Muscle of leg (tissue), 16 donors: ENCODE measurements around the gene SENP5. TPM values are rescaled to one million over a fixed set of nuclear protein-coding genes. Genes with fewer than 3 reads are reported as not detected.
"Not testable (repeated sequence)": the region's sequence is repeated elsewhere in the genome, so short reads cannot be mapped to it uniquely, and the experiment has no call there.

ENCODE experiments used
- DNase-seq: peaks from one replicate; pipeline ENCODE4 v3.0.0; 2013
- H3K27ac ChIP-seq: one replicate; pipeline ENCODE4 v1.5.1; 2013; ENCODE audit warnings: mild to moderate bottlenecking, low read length, control low read depth
- H3K27me3 ChIP-seq: one replicate; pipeline ENCODE4 v1.6.1; 2013; ENCODE audit warnings: low read length; ENCODE audit not compliant: control insufficient read depth, insufficient read depth
- H3K36me3 ChIP-seq: one replicate; pipeline ENCODE4 v1.6.1; 2013; ENCODE audit warnings: low read length; ENCODE audit not compliant: control insufficient read depth, insufficient read depth
- H3K4me1 ChIP-seq: one replicate; pipeline ENCODE4 v1.6.1; 2013; ENCODE audit warnings: low read length; ENCODE audit not compliant: control insufficient read depth, insufficient read depth
- H3K4me3 ChIP-seq: one replicate; pipeline ENCODE4 v1.5.1; 2013; ENCODE audit warnings: low read length, control low read depth
- H3K9me3 ChIP-seq: replicated peaks from 2 replicates; pipeline ENCODE4 v1.6.1; 2013; ENCODE audit warnings: low read depth, low read length; ENCODE audit not compliant: control insufficient read depth
- WGBS: methylation state at CpG from one replicate; pipeline ENCODE4 v1.1.5; 2013; ENCODE audit warnings: missing lambda C conversion rate; ENCODE audit not compliant: insufficient coverage; 5-methylcytosine and 5-hydroxymethylcytosine counted together
- long read RNA-seq, 11 donors: transcript quantifications; one replicate each; lab custom pipeline, GENCODE V29; 2026
- polyA plus RNA-seq, 8 donors: library from polyadenylated mRNA; unstranded; fragments of 120-200 nt; gene quantifications; one replicate each; pipeline versions ENCODE4 v1.2.1 to v1.2.3, GENCODE V29; 2013; ENCODE audit warnings: inconsistent platforms in 1 of 8, low replicate concordance in 1 of 8; ENCODE audit not compliant: insufficient read length in 8 of 8, insufficient read depth in 1 of 8
- total RNA-seq: library from RNA; stranded (reverse); fragments of 120-200 nt; gene quantifications from one replicate; pipeline ENCODE4 v1.2.4, GENCODE V29; 2013

The SENP5 gene, protein sequence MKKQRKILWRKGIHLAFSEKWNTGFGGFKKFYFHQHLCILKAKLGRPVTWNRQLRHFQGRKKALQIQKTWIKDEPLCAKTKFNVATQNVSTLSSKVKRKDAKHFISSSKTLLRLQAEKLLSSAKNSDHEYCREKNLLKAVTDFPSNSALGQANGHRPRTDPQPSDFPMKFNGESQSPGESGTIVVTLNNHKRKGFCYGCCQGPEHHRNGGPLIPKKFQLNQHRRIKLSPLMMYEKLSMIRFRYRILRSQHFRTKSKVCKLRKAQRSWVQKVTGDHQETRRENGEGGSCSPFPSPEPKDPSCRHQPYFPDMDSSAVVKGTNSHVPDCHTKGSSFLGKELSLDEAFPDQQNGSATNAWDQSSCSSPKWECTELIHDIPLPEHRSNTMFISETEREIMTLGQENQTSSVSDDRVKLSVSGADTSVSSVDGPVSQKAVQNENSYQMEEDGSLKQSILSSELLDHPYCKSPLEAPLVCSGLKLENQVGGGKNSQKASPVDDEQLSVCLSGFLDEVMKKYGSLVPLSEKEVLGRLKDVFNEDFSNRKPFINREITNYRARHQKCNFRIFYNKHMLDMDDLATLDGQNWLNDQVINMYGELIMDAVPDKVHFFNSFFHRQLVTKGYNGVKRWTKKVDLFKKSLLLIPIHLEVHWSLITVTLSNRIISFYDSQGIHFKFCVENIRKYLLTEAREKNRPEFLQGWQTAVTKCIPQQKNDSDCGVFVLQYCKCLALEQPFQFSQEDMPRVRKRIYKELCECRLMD
- 27.7 TPM for total RNA-seq
- 10 to 100 TPM; 13.6 to 22.9 (median 17.6) TPM for polyA plus RNA-seq
- long read RNA-seq, donor 1, full-length matches to known transcripts = 3 of 3 reads
- long read RNA-seq, donor 1, partial matches to known transcripts = 0 of 3 reads
- long read RNA-seq, donor 1, other reads (novel, unspliced or antisense) = 0 of 3 reads
- long read RNA-seq, donor 2 = 0 reads
- long read RNA-seq, donor 3, full-length matches to known transcripts = 2 of 8 reads
- long read RNA-seq, donor 3, partial matches to known transcripts = 6 of 8 reads
- long read RNA-seq, donor 3, other reads (novel, unspliced or antisense) = 0 of 8 reads
- long read RNA-seq, donor 4, partial matches to known transcripts = 0 of 1 reads
- long read RNA-seq, donor 4, other reads (novel, unspliced or antisense) = 0 of 1 reads
- long read RNA-seq, donor 5, full-length matches to known transcripts = 4 of 4 reads
- long read RNA-seq, donor 5, partial matches to known transcripts = 0 of 4 reads
- long read RNA-seq, donor 5, other reads (novel, unspliced or antisense) = 0 of 4 reads
- long read RNA-seq, donor 6, full-length matches to known transcripts = 2 of 2 reads
- long read RNA-seq, donor 6, partial matches to known transcripts = 0 of 2 reads
- long read RNA-seq, donor 6, other reads (novel, unspliced or antisense) = 0 of 2 reads
- long read RNA-seq, donor 7 = 0 reads
- long read RNA-seq, donor 8, full-length matches to known transcripts = 3 of 8 reads
- long read RNA-seq, donor 8, partial matches to known transcripts = 5 of 8 reads
- long read RNA-seq, donor 8, other reads (novel, unspliced or antisense) = 0 of 8 reads
- long read RNA-seq, donor 9, partial matches to known transcripts = 10 of 11 reads
- long read RNA-seq, donor 9, other reads (novel, unspliced or antisense) = 0 of 11 reads
- long read RNA-seq, donor 10, full-length matches to known transcripts = 4 of 18 reads
- long read RNA-seq, donor 10, partial matches to known transcripts = 14 of 18 reads
- long read RNA-seq, donor 10, other reads (novel, unspliced or antisense) = 0 of 18 reads
- long read RNA-seq, donor 11, partial matches to known transcripts = 5 of 6 reads
- long read RNA-seq, donor 11, other reads (novel, unspliced or antisense) = 0 of 6 reads

DNA sequence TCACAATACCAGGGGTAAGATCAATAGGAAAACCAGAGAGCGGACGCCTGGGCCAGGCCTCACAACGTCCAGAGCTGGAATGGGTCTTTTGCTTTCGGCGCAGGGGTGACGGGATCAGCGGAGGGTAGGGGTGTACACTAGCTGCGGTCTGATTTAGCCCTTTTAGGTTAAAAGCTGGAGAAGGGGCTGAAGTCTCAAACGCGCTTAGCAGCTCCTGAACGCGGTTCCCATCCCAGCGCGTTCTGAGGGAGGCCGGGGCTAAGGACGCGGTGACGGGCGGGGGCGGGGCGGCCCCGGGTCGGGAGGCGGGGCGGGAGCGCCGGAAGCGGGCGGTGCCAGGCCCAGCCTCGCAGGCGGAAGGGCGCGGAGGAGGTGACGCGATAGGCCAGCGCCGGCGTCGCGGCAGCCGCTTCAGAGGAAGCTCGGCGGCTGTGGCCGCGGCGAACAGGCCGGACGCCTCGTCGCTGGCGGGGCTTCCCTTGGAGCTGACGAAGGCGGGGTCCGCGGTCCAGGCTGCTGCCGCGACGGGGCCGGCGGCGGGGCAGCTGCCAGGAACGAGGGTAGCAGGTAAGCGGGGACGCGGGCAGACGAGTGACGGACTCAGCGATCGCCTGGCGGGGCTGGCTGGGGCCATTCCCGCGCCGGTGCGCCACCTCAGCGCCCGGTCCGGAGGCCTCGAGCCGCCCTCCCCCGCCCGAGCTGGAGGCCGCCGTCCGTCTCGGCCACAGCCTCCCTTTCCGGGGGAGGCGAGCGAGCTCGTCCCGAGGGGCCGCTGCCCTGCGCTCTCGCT lies at the start of gene SENP5:
Gene SENP5, plus strand, starts transcription at position 414 of the 790 bp plus-strand sequence. CDS start 17,262 bp downstream, outside the sequence.
- H3K27me3 ChIP-seq = no peaks in the 10 kb centered on the region
- peak within 1 kb of the TSS; percentile 85 for H3K4me3 ChIP-seq
- WGBS = under 1% methylated on average over 93 of the region's 93 CpGs
- H3K4me1 ChIP-seq = peaks cover 10% of the 10 kb centered on the region
- H3K9me3 ChIP-seq = peaks cover 2% of the 10 kb centered on the region
- peak; percentile 97 for DNase-seq
- peaks cover 7% of the 10 kb centered on the region for H3K36me3 ChIP-seq
- peak within 1 kb of the TSS; percentile 99 for H3K27ac ChIP-seq

DNA sequence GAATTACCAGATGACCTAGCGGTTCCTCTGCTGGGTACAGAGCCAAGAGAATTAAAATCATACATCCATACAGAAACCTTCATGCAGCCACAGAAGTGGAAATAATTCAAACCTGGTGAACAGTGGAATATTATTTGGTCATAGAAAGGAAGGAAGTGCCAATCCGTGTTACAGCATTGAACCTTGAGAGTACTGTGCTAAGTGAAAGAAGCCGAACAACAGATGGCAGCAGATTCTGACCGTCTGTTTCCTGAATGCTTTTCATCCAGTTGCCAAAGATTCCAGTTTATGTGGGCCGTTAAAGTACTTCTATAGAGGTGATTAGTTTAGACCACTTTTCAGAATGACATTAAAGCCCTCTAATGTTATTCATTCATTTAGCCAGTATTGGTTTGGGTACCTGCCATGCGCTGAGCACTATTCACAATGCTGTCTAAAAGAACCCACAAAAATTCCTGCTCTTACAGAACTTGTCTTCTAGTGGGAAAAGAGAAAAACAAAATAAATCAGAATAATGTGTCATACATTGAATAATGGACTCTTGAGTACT lies 45.8 kb upstream of the SENP5 start:
- WGBS = 90% methylated on average over 3 of the region's 6 CpGs
- H3K9me3 ChIP-seq = no peaks in the 10 kb centered on the region
- H3K4me1 ChIP-seq = no peaks in the 10 kb centered on the region
- no peak for DNase-seq
- H3K27me3 ChIP-seq = no peaks in the 10 kb centered on the region
- no peak overlapping the region for H3K4me3 ChIP-seq
- H3K27ac ChIP-seq = no peak overlapping the region
- H3K36me3 ChIP-seq = peaks cover 62% of the 10 kb centered on the region

- H3K4me3 ChIP-seq, H3K27ac ChIP-seq, H3K27me3 ChIP-seq, H3K9me3 ChIP-seq, DNase-seq, H3K4me1 ChIP-seq: not testable (repeated sequence)
- peaks cover 13% of the 10 kb centered on the region for H3K36me3 ChIP-seq
- WGBS = 100% methylated on average over 1 of the region's 3 CpGs
Observed at GRCh38 chr3:196829651-196830050, 38.1 kb upstream of the SENP5 start.

- peaks cover 2% of the 10 kb centered on the region for H3K36me3 ChIP-seq
- peak; percentile 3 for DNase-seq
- H3K27ac ChIP-seq = no peak overlapping the region
- no peaks in the 10 kb centered on the region for H3K9me3 ChIP-seq
- no peak overlapping the region for H3K4me3 ChIP-seq
- H3K27me3 ChIP-seq = no peaks in the 10 kb centered on the region
- H3K4me1 ChIP-seq = no peaks in the 10 kb centered on the region
- WGBS = no CpG with 5 or more reads among the region's 8 CpGs
Observed at GRCh38 chr3:196835086-196835485, 32.6 kb upstream of the SENP5 start.

DNA sequence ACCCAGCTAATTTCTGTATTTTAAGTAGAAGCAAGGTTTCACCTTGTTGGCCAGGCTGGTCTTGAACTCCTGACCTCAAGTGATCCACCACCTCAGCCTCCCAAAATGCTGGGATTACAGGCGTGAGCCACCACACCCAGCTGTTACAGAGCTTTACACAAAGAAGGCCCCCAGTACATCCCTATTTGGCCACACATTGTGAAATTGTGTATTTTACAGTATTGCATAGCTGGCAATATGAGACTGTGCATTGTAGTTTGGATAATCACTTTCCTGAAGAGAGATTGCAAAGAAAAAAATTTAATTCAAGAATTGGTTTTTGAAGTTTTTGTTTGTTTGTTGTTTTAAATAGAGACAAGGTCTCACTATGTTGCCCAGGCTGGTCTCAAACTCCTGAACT lies 31.1 kb upstream of the SENP5 start:
- H3K27ac ChIP-seq, H3K4me3 ChIP-seq, H3K9me3 ChIP-seq, H3K27me3 ChIP-seq, H3K4me1 ChIP-seq, DNase-seq, H3K36me3 ChIP-seq: not testable (repeated sequence)
- no CpG with 5 or more reads among the region's 1 CpG for WGBS

DNA sequence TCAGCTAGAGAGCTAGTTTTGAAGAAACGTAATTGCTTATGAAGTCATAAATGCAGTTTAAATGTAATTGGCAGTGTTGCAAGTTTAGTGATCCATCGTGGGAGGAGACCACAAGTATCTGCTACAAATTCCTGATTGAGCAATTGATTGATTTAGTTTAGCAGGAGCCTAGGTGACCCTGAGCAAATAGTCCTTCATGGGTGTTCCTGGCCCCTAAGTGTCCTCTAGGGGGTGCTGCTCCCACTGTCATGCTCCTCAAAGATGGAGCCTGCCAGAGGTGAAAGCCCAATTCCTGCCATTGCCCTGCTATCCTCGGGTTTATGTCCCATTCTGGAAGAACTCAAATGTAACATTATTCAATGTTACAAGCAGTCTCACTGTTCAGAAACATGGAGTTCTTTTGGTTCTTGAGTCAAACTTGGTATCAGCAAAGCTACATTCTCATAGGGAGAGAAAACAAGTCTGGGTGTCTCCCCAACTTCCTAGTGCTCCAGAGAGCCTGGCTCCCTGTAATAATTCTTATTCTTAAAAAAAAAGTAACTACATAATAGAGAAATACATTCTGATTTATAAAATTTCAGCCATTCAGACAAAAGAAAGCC lies 29.8 kb upstream of the SENP5 start:
- no peaks in the 10 kb centered on the region for H3K9me3 ChIP-seq
- 19% methylated on average over 2 of the region's 3 CpGs for WGBS
- H3K27me3 ChIP-seq = no peaks in the 10 kb centered on the region
- H3K36me3 ChIP-seq = no peaks in the 10 kb centered on the region
- no peak overlapping the region for H3K27ac ChIP-seq
- no peak overlapping the region for H3K4me3 ChIP-seq
- no peaks in the 10 kb centered on the region for H3K4me1 ChIP-seq
- DNase-seq = peak; percentile 39

- WGBS = no CpG with 5 or more reads among the region's 6 CpGs
- H3K27ac ChIP-seq, H3K27me3 ChIP-seq, H3K36me3 ChIP-seq, H3K4me3 ChIP-seq, H3K9me3 ChIP-seq, H3K4me1 ChIP-seq, DNase-seq: not testable (repeated sequence)
Observed at GRCh38 chr3:196839351-196839750, 28.4 kb upstream of the SENP5 start.
